ENCODE data around the gene DKC1. TPM values are rescaled to one million over a fixed set of nuclear protein-coding genes. Genes with fewer than 3 reads are reported as not detected.

The DKC1 gene
- polyA plus RNA-seq (2011; rRNA removed) (41.5 and 50.5 TPM in 2 replicates), polyA minus RNA-seq (2011; rRNA and poly(A)+ RNA removed) (39.4 and 47.1 TPM in 2 replicates)

DNA sequence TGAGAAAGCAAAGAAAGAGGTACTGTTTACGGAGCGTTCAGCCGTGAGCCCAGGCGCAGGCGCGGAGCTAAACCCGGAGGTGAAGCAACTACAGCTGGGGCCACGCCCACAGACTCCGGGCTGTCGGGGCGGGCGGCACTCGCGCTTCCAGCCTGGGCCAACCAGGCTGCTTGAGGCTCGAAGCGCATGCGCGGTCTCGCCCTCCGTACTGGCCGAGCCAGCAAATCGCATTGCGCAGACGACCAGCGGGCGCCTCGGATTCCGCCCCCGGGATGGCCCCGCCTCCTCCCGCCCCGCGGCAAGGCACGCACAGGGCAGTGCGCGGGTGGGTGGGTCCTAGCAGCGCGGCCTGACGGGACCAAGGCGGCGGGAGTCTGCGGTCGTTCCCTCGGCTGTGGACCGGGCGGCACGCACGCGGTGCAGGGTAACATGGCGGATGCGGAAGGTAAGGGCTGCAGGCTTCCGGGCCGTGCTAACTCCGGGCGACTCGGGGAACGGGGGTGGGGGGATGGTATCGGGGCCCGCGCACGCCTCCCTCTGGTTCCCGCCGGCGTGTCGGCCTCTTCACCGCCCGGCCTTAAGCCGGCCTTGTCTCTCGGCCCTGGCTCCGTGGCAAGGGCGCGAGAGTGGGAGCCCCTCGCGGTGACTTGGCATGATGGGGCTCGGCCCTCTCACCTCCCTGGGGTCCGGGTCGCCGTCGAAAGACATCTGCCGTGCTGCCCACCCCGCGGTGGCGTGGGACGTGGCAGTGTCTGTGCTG is at the start of gene DKC1:
Gene DKC1 (plus strand): TSS at position 328 of the 760 bp plus-strand sequence. CDS start 102 bp downstream, at position 430.
- CTCF ChIA-PET, result interaction anchor here (3.9 kb wide), 1 partner anchor 13 kb away, joined by 24 read pairs; the partner anchor contains the start of gene GAB3
- H3K4me3 ChIP-seq (ENCODE audit: low read depth, low read length), result peak within 1 kb of the TSS; percentile 72
- peak; percentile 89 for DNase-seq (ENCODE audit: low read depth, low spot score)
- H3K9me3 ChIP-seq (ENCODE audit: control insufficient read depth, insufficient read depth, low read length), result no peaks in the 10 kb centered on the region
- 0 out of 2 replicates have a peak, but pooled peaks have one; percentile 3 for TF ChIP-seq CTCF (IDR thresholded peaks at IDR 0.05; ENCODE audit: low read depth, low read length)
- H3K27ac ChIP-seq (ENCODE audit: low read depth, low read length), result peak within 1 kb of the TSS; percentile 65
- POLR2A ChIA-PET, result interaction anchor here (0.5 to 0.9 kb wide), 4 partner anchors 14 to 1902 kb away, joined by 3 read pairs; no protein-coding TSS in a partner anchor
- H3K27me3 ChIP-seq (ENCODE audit: control insufficient read depth, insufficient read depth, low read length), result no peaks in the 10 kb centered on the region

DNA sequence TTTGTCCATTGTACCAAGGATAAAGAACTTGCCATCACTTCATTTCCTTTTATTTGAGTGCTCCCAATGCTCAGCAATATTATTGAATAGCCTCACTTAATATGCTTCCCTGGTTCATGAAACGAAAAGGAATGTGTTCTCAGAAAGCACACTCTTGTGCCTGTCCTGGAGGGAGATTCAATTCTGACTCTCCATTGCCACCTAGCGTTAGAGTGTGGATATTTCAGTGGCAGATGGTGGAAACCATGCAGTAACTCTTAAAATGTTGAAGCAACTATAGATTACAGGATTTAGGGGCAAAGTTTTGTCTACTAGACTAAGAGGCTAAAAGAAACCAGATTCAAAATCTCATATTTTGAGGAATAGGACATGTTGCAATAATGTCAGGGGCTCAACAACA is 47.7 kb upstream of the DKC1 start:
- POLR2A ChIA-PET, result no interaction called here
- Histone ChIP-seq H3K4me3 (ENCODE audit: low read depth, low read length) (no peak overlapping the region), H3K27me3 (ENCODE audit: control insufficient read depth, insufficient read depth, low read length) (no peaks in the 10 kb centered on the region), H3K27ac (ENCODE audit: low read depth, low read length) (no peak overlapping the region), H3K9me3 (ENCODE audit: control insufficient read depth, insufficient read depth, low read length) (no peaks in the 10 kb centered on the region)
- CTCF ChIA-PET, result no interaction called here
- no peak for DNase-seq (ENCODE audit: low read depth, low spot score)
- TF ChIP-seq CTCF (IDR thresholded peaks at IDR 0.05; ENCODE audit: low read depth, low read length), result peak; percentile 70

DNA sequence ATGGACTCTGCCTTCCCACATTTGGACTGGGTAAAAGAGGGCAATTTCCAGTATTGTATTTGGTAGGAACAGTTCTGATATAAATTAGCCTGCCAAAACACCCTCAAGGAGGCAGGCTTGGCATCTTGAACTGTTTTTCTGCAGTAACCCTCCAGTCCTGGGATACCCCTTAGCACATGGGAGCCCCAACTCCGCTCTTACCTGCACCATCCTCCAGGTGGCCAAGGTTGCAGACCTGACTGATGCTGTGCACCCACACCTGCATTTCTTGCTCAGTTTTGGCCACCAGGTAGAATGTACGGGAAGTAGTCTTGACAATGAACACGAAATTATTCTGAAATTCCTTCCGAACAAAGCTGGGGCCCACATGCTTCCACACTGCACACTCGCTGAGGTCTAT is 46.8 kb upstream of the DKC1 start:
- CTCF ChIA-PET, result interaction anchor here (0.7 to 2.1 kb wide), 3 partner anchors 12 to 33 kb away, joined by 3 to 9 read pairs (median 4); no protein-coding TSS in a partner anchor
- Histone ChIP-seq H3K27ac (ENCODE audit: low read depth, low read length) (no peak overlapping the region), H3K4me3 (ENCODE audit: low read depth, low read length) (no peak overlapping the region), H3K9me3 (ENCODE audit: control insufficient read depth, insufficient read depth, low read length) (no peaks in the 10 kb centered on the region), H3K27me3 (ENCODE audit: control insufficient read depth, insufficient read depth, low read length) (no peaks in the 10 kb centered on the region)
- no peak for TF ChIP-seq CTCF (IDR thresholded peaks at IDR 0.05; ENCODE audit: low read depth, low read length)
- POLR2A ChIA-PET, result no interaction called here
- no peak for DNase-seq (ENCODE audit: low read depth, low spot score)

DNA sequence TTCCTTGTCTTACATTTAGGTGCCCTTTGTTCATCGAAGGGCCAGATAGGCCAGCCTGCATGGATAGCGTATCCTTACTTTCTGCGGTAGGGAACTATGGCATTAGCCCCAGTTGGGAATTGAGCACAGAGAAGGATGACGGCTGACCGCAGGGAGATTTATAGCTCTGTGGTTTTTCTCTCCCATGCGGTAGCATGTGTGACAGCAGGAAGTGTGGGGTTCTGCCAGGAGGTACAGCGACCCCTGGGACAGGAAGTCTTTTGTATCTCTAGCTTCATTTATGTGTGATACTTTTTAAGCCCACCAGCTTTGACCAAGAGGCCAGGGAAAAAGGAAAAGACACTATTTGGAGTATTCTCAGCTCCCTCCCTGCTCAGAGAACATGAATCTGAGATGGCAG is 44.8 kb upstream of the DKC1 start:
- POLR2A ChIA-PET, result no interaction called here
- Histone ChIP-seq H3K4me3 (ENCODE audit: low read depth, low read length) (no peak overlapping the region), H3K27ac (ENCODE audit: low read depth, low read length) (no peak overlapping the region), H3K27me3 (ENCODE audit: control insufficient read depth, insufficient read depth, low read length) (no peaks in the 10 kb centered on the region), H3K9me3 (ENCODE audit: control insufficient read depth, insufficient read depth, low read length) (no peaks in the 10 kb centered on the region)
- CTCF ChIA-PET, result interaction anchor here (2.1 kb wide), 1 partner anchor 31 kb away, joined by 9 read pairs; no protein-coding TSS in a partner anchor
- TF ChIP-seq CTCF (IDR thresholded peaks at IDR 0.05; ENCODE audit: low read depth, low read length), result no peak
- no peak for DNase-seq (ENCODE audit: low read depth, low spot score)

DNA sequence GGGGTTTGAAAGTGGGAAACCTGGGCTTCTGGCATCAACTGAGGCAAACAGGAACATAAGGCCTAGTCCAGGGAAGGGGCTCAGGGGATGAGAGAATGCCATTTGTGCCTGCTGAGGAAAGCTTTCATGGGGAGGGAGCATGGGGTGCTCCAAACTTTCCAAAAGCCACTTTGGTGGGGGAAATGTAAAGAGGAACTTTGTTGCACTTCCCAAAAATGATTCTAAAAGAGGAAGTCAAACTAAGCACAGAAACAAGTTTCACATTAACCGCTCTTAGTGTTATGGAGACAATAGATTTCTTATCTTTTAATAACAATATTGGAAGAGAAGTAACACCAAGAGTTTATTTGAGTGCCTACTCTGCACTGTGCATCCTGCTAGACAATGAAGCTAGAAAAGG is 44.0 kb upstream of the DKC1 start:
- ChIA-PET POLR2A (no interaction called here), CTCF (interaction anchor here (0.9 to 1.3 kb wide), 2 partner anchors 29 to 31 kb away, joined by 3 read pairs; no protein-coding TSS in a partner anchor)
- H3K4me3 ChIP-seq (ENCODE audit: low read depth, low read length), result no peak overlapping the region
- no peak overlapping the region for H3K27ac ChIP-seq (ENCODE audit: low read depth, low read length)
- no peaks in the 10 kb centered on the region for H3K27me3 ChIP-seq (ENCODE audit: control insufficient read depth, insufficient read depth, low read length)
- DNase-seq (ENCODE audit: low read depth, low spot score), result no peak
- no peak for TF ChIP-seq CTCF (IDR thresholded peaks at IDR 0.05; ENCODE audit: low read depth, low read length)
- no peaks in the 10 kb centered on the region for H3K9me3 ChIP-seq (ENCODE audit: control insufficient read depth, insufficient read depth, low read length)
